Measurements from ENCODE around the gene PSME3. TPM values are rescaled to one million over a fixed set of nuclear protein-coding genes. Genes with fewer than 3 reads are reported as not detected.

The PSME3 gene
- total and polyA plus RNA-seq, 2 of the 13 experiments (the other 11 are each of a cell fraction or from before 2014, with no cell fraction given): 66.3 to 135 TPM

DNA sequence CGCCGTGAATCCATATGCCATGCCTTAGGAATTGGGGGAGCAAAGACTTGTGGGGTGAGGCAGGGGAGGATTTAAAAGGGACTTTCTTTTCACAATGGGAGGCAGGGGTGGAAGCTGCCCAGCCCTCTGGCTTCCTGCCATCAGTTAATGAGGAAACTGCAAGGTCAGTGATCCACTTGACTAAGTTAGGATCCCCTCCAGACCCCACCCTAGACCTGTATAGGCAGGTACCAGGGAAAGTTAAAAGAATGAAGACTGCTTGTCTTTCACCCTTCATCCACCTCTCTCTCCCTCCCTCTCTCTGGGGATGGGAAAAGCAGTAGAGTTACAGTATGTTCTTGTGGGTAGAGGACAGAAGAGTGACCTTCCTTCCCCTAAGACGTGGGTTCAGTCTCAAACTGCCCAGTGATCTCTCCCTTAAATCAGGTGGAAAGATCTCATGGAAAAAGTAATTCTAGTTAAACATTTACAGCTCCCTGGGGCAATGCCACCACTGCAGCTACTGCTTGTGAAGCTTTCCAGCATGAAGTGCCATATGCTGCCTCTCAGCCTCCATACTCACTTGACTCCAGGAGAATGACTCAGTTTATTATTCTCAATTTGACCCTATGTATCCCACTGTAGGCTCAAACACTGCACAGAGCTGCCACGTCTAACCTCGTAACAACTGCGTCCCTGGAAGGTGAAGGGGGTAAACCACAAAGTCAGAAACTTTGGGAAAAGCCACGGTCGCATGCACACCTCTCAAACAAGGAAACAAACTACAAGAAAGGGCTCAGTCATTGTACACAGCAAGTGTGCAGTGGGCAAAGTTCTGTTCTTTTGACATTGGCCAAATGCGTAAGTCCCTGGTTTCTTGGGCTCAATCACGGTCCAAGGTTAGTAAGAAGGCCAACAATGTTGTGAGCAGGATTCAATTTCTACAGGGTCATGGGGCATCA, 35.9 kb upstream of the PSME3 start (continued):
- TF ChIP-seq ZHX2 (IDR thresholded peaks at IDR 0.05; ENCODE audit: low read depth): no peak
- TF ChIP-seq ZHX2 (CRISPR knock-in tag; IDR thresholded peaks at IDR 0.05; ENCODE audit: borderline replicate concordance): no peak
- no peak for TF ChIP-seq ZNF768 (CRISPR knock-in tag; IDR thresholded peaks at IDR 0.05)
- no peak for TF ChIP-seq ZNF451 (CRISPR knock-in tag; IDR thresholded peaks at IDR 0.05)
- TF ChIP-seq ZNF777 (CRISPR knock-in tag; IDR thresholded peaks at IDR 0.05): no peak
- TF ChIP-seq FOXA1 (IDR thresholded peaks at IDR 0.05): no peak
- TF ChIP-seq FOXA1 (CRISPR knock-in tag; IDR thresholded peaks at IDR 0.05): 0 out of 2 replicates have a peak, but pooled peaks have one; percentile 7
- no peak for TF ChIP-seq ZNF30 (CRISPR knock-in tag; IDR thresholded peaks at IDR 0.05)
- TF ChIP-seq ZNF572 (CRISPR knock-in tag; IDR thresholded peaks at IDR 0.05): no peak; the same call in 1 of the 2 replicates
- peak; percentile 57 for TF ChIP-seq MED1 (CRISPR knock-in tag; IDR thresholded peaks at IDR 0.05)
- TF ChIP-seq ARNT (IDR thresholded peaks at IDR 0.05): no peak
- TF ChIP-seq, protein P1, sequence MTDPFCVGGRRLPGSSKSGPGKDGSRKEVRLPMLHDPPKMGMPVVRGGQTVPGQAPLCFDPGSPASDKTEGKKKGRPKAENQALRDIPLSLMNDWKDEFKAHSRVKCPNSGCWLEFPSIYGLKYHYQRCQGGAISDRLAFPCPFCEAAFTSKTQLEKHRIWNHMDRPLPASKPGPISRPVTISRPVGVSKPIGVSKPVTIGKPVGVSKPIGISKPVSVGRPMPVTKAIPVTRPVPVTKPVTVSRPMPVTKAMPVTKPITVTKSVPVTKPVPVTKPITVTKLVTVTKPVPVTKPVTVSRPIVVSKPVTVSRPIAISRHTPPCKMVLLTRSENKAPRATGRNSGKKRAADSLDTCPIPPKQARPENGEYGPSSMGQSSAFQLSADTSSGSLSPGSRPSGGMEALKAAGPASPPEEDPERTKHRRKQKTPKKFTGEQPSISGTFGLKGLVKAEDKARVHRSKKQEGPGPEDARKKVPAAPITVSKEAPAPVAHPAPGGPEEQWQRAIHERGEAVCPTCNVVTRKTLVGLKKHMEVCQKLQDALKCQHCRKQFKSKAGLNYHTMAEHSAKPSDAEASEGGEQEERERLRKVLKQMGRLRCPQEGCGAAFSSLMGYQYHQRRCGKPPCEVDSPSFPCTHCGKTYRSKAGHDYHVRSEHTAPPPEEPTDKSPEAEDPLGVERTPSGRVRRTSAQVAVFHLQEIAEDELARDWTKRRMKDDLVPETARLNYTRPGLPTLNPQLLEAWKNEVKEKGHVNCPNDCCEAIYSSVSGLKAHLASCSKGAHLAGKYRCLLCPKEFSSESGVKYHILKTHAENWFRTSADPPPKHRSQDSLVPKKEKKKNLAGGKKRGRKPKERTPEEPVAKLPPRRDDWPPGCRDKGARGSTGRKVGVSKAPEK (CRISPR knock-in tag; IDR thresholded peaks at IDR 0.05; ENCODE audit: borderline replicate concordance): no peak
- TF ChIP-seq MTA1 (CRISPR knock-in tag; IDR thresholded peaks at IDR 0.05; ENCODE audit: borderline replicate concordance): no peak
- TF ChIP-seq, protein P2, sequence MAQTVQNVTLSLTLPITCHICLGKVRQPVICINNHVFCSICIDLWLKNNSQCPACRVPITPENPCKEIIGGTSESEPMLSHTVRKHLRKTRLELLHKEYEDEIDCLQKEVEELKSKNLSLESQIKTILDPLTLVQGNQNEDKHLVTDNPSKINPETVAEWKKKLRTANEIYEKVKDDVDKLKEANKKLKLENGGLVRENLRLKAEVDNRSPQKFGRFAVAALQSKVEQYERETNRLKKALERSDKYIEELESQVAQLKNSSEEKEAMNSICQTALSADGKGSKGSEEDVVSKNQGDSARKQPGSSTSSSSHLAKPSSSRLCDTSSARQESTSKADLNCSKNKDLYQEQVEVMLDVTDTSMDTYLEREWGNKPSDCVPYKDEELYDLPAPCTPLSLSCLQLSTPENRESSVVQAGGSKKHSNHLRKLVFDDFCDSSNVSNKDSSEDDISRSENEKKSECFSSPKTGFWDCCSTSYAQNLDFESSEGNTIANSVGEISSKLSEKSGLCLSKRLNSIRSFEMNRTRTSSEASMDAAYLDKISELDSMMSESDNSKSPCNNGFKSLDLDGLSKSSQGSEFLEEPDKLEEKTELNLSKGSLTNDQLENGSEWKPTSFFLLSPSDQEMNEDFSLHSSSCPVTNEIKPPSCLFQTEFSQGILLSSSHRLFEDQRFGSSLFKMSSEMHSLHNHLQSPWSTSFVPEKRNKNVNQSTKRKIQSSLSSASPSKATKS (CRISPR knock-in tag; IDR thresholded peaks at IDR 0.05): no peak
- TF ChIP-seq GATA4 (IDR thresholded peaks at IDR 0.05; ENCODE audit: borderline replicate concordance, low read depth): peak; percentile 43; the same call in 1 of the 2 replicates
- 0 out of 2 replicates have a peak, but pooled peaks have one; percentile 18 for TF ChIP-seq ZNF44 (CRISPR knock-in tag; IDR thresholded peaks at IDR 0.05)
- TF ChIP-seq ZMYM3 (CRISPR knock-in tag; IDR thresholded peaks at IDR 0.05): no peak
- no peak for TF ChIP-seq PHF20 (CRISPR knock-in tag; IDR thresholded peaks at IDR 0.05)
- no peak for TF ChIP-seq PRPF4 (IDR thresholded peaks at IDR 0.05; ENCODE audit: low read depth, low read length, poor library complexity, severe bottlenecking)

Measured in HepG2 (cell line).